OCI-LY7 (cell line): ENCODE results near the gene GMDS. TPM values are rescaled to one million over a fixed set of nuclear protein-coding genes. Genes with fewer than 3 reads are reported as not detected.

ENCODE experiments used
- BruUV-seq: library from RNA; stranded (reverse); fragments of 400-500 nt; replicated peaks from 2 replicates; lab custom pipeline; 2021; lab: Mats Ljungman, UMichigan
- CTCF ChIA-PET: fragments of 300-600 bp; sonication (Branson Sonifier 250); formaldehyde crosslinking; loops from one replicate; lab custom pipeline; 2022; ENCODE audit warnings: antibody characterized with exemption; ENCODE audit not compliant: unreplicated experiment; lab: Charles Lee
- POLR2A ChIA-PET: fragments of 300-600 bp; sonication (Branson Sonifier 250); formaldehyde crosslinking; loops from one replicate; lab custom pipeline; 2022; ENCODE audit warnings: antibody characterized with exemption; lab: Charles Lee
- DNase-seq: peaks from one replicate; pipeline ENCODE4 v3.0.0-alpha.2; 2015; ENCODE audit warnings: low spot score
- H2AFZ ChIP-seq: fragments of 200-600 bp; sonication (generic), shearing (Covaris generic); 2 replicates; pipeline ENCODE4 v1.6.1; 2014; ENCODE audit warnings: mild to moderate bottlenecking, antibody characterized with exemption, low read length, moderate library complexity
- H3K27ac ChIP-seq: fragments of 200-600 bp; sonication (generic); 2 replicates; pipeline ENCODE4 v1.5.1; 2014; ENCODE audit warnings: mixed run types, low read depth, mild to moderate bottlenecking, moderate library complexity, low read length, inconsistent platforms; ENCODE audit not compliant: poor library complexity, severe bottlenecking
- H3K36me3 ChIP-seq: fragments of 200-600 bp; sonication (generic); 2 replicates; pipeline ENCODE4 v1.6.1; 2014; ENCODE audit warnings: mild to moderate bottlenecking, antibody characterized with exemption, low read length, moderate library complexity, mixed read lengths; ENCODE audit not compliant: insufficient read depth
- H3K4me1 ChIP-seq: fragments of 200-600 bp; sonication (generic); 2 replicates; pipeline ENCODE4 v1.5.1; 2014; ENCODE audit warnings: mild to moderate bottlenecking, low read length; ENCODE audit not compliant: insufficient read depth, poor library complexity, severe bottlenecking
- H3K4me2 ChIP-seq: fragments of 200-600 bp; sonication (generic); 2 replicates; pipeline ENCODE4 v1.6.1; 2014; ENCODE audit warnings: mild to moderate bottlenecking, low read length
- H3K4me3 ChIP-seq: fragments of 200-600 bp; sonication (generic); 2 replicates; pipeline ENCODE4 v1.5.1; 2014; ENCODE audit warnings: mild to moderate bottlenecking, low read depth, low read length; ENCODE audit not compliant: poor library complexity, severe bottlenecking
- H3K79me2 ChIP-seq: fragments of 200-600 bp; sonication (generic); 2 replicates; pipeline ENCODE4 v1.6.1; 2016; ENCODE audit warnings: low read depth, mild to moderate bottlenecking, low read length, moderate library complexity, mixed read lengths; ENCODE audit not compliant: insufficient read depth
- H3K9me2 ChIP-seq: fragments of 200-600 bp; sonication (generic); 2 replicates; pipeline ENCODE4 v1.6.1; 2016; ENCODE audit warnings: mild to moderate bottlenecking, low read length, mixed read lengths; ENCODE audit not compliant: insufficient read depth
- H3K9me3 ChIP-seq: fragments of 200-600 bp; sonication (generic); 2 replicates; pipeline ENCODE4 v1.6.1; 2014; ENCODE audit warnings: mild to moderate bottlenecking, mixed run types, low read length, mixed read lengths
- H4K20me1 ChIP-seq: fragments of 200-600 bp; sonication (generic); 2 replicates; pipeline ENCODE4 v1.6.1; 2014; ENCODE audit warnings: mild to moderate bottlenecking, antibody characterized with exemption, low read length, moderate library complexity, mixed read lengths; ENCODE audit not compliant: insufficient read depth
- CTCF ChIP-seq: fragments of 200-600 bp; sonication (generic); conservative IDR thresholded peaks from 2 replicates; pipeline ENCODE4 v1.5.1; 2014; ENCODE audit warnings: mild to moderate bottlenecking, antibody characterized with exemption, low read length, moderate library complexity, mixed read lengths
- EZH2phosphoT487 ChIP-seq: fragments of 200-600 bp; sonication (generic); IDR thresholded peaks from 2 replicates; pipeline ENCODE4 v1.6.1; 2018; ENCODE audit warnings: low read depth, borderline replicate concordance, mild to moderate bottlenecking, mixed run types, antibody characterized with exemption, low read length, moderate library complexity, mixed read lengths
- intact Hi-C: fragments of 100-400 bp; cut with micrococcal nuclease; formaldehyde crosslinking; loops from one replicate; pipeline ENCODE4 v1.10.0; 2022; ENCODE audit not compliant: unreplicated experiment
- total RNA-seq, 2 experiments: library from RNA; depleted of rRNA in 1 of 2; stranded (reverse); fragments of >200 nt in 1 of 2; shearing (Covaris generic) in 1 of 2; gene quantifications; 2 replicates each; pipeline ENCODE4 v1.2.3, GENCODE V29; 2014 to 2022

GMDS gene
- total RNA-seq, 2 experiments from 2014 or later: 9.9 to 26.8 TPM

- intact Hi-C loops: loop anchor here (10.0 kb wide), 1 partner anchor 306 kb away; no protein-coding TSS in a partner anchor
- BruUV-seq: no TSS peak
- no peak for DNase-seq
- Histone ChIP-seq H3K27ac (no peak overlapping the region), H3K79me2 (no peaks in the 10 kb centered on the region), H3K4me2 (no peak overlapping the region), H3K9me2 (no peaks in the 10 kb centered on the region), H2AFZ (no peak overlapping the region), H3K4me3 (no peak overlapping the region), H3K4me1 (no peaks in the 10 kb centered on the region), H4K20me1 (no peaks in the 10 kb centered on the region), H3K36me3 (no peaks in the 10 kb centered on the region), H3K9me3 (no peaks in the 10 kb centered on the region)
- ChIA-PET POLR2A (interaction anchor here (0.7 kb wide), 1 partner anchor 201 kb away, joined by 3 read pairs; no protein-coding TSS in a partner anchor), CTCF (no interaction called here)
- TF ChIP-seq CTCF (no peak), EZH2phosphoT487 (no peak)
Observed at GRCh38 chr6:2101213-2101612, 144.2 kb downstream of the GMDS start.

- H2AFZ ChIP-seq: no peak overlapping the region
- no peaks in the 10 kb centered on the region for H3K4me1 ChIP-seq
- 0 out of 2 replicates have a peak, but pooled peaks cover 4% of the 10 kb centered on the region for H4K20me1 ChIP-seq
- H3K79me2 ChIP-seq: no peaks in the 10 kb centered on the region
- TF ChIP-seq CTCF (no peak), EZH2phosphoT487 (no peak)
- H3K27ac ChIP-seq: no peak overlapping the region
- CTCF ChIA-PET: no interaction called here
- no peaks in the 10 kb centered on the region for H3K9me3 ChIP-seq
- POLR2A ChIA-PET: no interaction called here
- no peak overlapping the region for H3K4me3 ChIP-seq
- no peak for DNase-seq
- H3K36me3 ChIP-seq: no peaks in the 10 kb centered on the region
- H3K4me2 ChIP-seq: no peak overlapping the region
- intact Hi-C loops: loop anchor here (10.0 kb wide), 1 partner anchor 305 kb away; no protein-coding TSS in a partner anchor
- H3K9me2 ChIP-seq: no peaks in the 10 kb centered on the region
- no TSS peak for BruUV-seq
Observed at GRCh38 chr6:2099870-2100269, 145.5 kb downstream of the GMDS start.

GRCh38 chr6:2097464-2097863 lies 147.9 kb downstream of the GMDS start:
- no TSS peak for BruUV-seq
- no peak overlapping the region for H3K27ac ChIP-seq
- intact Hi-C loops: no loop called here
- DNase-seq: no peak
- POLR2A ChIA-PET: interaction anchor here (0.7 kb wide), 1 partner anchor 228 kb away, joined by 4 read pairs; no protein-coding TSS in a partner anchor
- no peaks in the 10 kb centered on the region for H3K4me1 ChIP-seq
- H3K9me2 ChIP-seq: no peaks in the 10 kb centered on the region
- CTCF ChIA-PET: no interaction called here
- H3K4me2 ChIP-seq: no peak overlapping the region
- H4K20me1 ChIP-seq: peaks cover 4% of the 10 kb centered on the region; the same call in 1 of the 2 replicates
- no peak overlapping the region for H3K4me3 ChIP-seq
- no peaks in the 10 kb centered on the region for H3K79me2 ChIP-seq
- no peaks in the 10 kb centered on the region for H3K36me3 ChIP-seq
- H2AFZ ChIP-seq: no peak overlapping the region
- TF ChIP-seq EZH2phosphoT487: no peak
- no peak for TF ChIP-seq CTCF
- H3K9me3 ChIP-seq: no peaks in the 10 kb centered on the region
